Esophagus squamous epithelium (tissue), 4 donors: Measurements from ENCODE around the gene TMEM150C.

Source experiments
- POLR2A ChIP-seq, 4 donors: fragments of 450-650 bp; IDR thresholded peaks; one replicate each; pipeline ENCODE4 v1.6.1; 2017; ENCODE audit warnings: antibody characterized with exemption in 4 of 4, mild to moderate bottlenecking in 4 of 4, moderate library complexity in 3 of 4
- TF ChIP-seq, protein P1 (sequence below), 6 experiments: fragments of 450-650 bp in 4 of 6; fragments of 200-600 bp in 2 of 6; sonication (generic) in 2 of 6; IDR thresholded peaks; one replicate each; pipeline ENCODE4 v1.5.1; 2016 to 2019; ENCODE audit warnings: antibody characterized with exemption in 6 of 6, mild to moderate bottlenecking in 4 of 6, moderate library complexity in 4 of 6

DNA sequence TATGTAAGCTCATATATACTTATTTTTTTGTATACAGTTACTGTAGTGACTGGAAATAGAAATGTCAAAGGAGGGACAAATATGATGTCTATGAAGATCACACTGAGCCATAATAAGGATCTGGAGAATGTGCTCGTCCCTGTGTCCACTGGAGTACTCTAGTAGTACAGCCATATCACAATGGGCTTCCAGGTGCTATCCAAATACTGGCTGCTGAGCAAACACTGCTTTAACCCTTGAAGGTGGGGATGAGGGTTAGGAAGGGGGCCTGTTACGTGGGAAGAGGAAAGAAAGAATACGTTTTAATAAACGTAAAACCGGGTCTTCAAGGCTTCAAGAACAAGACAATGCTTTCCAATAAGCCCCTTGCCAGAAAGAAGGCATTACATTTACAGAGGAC lies 29.8 kb upstream of the TMEM150C start:
- TF ChIP-seq, protein P1, sequence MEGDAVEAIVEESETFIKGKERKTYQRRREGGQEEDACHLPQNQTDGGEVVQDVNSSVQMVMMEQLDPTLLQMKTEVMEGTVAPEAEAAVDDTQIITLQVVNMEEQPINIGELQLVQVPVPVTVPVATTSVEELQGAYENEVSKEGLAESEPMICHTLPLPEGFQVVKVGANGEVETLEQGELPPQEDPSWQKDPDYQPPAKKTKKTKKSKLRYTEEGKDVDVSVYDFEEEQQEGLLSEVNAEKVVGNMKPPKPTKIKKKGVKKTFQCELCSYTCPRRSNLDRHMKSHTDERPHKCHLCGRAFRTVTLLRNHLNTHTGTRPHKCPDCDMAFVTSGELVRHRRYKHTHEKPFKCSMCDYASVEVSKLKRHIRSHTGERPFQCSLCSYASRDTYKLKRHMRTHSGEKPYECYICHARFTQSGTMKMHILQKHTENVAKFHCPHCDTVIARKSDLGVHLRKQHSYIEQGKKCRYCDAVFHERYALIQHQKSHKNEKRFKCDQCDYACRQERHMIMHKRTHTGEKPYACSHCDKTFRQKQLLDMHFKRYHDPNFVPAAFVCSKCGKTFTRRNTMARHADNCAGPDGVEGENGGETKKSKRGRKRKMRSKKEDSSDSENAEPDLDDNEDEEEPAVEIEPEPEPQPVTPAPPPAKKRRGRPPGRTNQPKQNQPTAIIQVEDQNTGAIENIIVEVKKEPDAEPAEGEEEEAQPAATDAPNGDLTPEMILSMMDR (IDR thresholded peaks at IDR 0.05), result no peak
- no peak for TF ChIP-seq POLR2A (IDR thresholded peaks at IDR 0.05)
